ENCODE measurements around the gene KRTAP20-2. TPM values are rescaled to one million over a fixed set of nuclear protein-coding genes. Genes with fewer than 3 reads are reported as not detected.

Gene KRTAP20-2
- total and polyA plus RNA-seq, 12 donors, result not detected

- WGBS, 4 donors, result 63 to 89% (median 78%) methylated on average over 3 of the region's 3 CpGs
- Histone ChIP-seq H3K4me3 (no peak overlapping the region), H3K9me3 (replicated peaks in 1 of 3) (no peaks in the 10 kb centered on the region), H3K4me1 (replicated peaks in 1 of 2) (no peaks in the 10 kb centered on the region), H3K36me3 (replicated peaks in 1 of 2) (no peaks in the 10 kb centered on the region), H3K27me3 (no peaks in the 10 kb centered on the region), H3K27ac (no peak overlapping the region)
- DNase-seq, result no peak
- intact Hi-C loops (cut with DNase I), result no loop called here
- no peak for TF ChIP-seq CTCF (IDR thresholded peaks at IDR 0.05)
- TF ChIP-seq POLR2A (IDR thresholded peaks at IDR 0.05), result no peak
These were observed 11.6 kb upstream of the KRTAP20-2 start for GRCh38 chr21:30623362-30623761.

DNA sequence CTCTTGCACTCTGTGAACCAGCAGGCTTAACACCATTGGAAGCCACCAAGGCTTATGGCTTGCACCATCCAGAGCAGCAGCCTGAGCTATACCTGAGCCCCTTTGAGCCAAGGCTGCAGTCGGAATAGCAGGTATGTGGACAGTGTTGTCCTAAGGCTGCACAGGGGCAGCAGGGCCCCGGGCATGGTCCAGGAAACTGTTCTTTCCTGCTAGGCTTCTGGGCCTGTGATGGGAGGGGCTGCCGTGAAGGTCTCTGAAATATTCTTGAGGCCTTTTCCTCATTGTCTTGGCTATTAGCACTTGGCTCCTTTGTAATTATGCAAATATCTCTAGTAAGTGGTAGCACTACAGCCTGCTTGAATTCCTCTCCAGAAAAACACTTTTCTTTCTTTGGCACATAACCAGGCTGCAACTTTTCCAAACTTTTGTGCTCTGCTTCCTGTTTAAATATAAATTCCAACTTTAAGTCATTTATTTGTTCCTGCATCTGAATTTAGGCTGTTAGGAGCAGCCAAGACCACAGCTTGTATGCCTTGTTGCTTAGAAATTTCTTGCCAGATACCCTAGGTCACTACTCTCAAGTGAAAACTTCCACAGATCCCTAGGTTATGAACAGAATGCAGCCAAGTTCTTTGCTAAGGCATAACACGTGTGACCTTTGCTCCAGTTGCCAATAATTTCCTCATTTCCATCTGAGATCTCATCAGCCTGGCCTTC, 9.4 kb upstream of the KRTAP20-2 start:
- WGBS, 4 donors, result 66 to 89% (median 71%) methylated on average over 4 of the region's 4 CpGs
- Histone ChIP-seq H3K4me1 (replicated peaks in 1 of 2) (no peaks in the 10 kb centered on the region), H3K36me3 (replicated peaks in 1 of 2) (no peaks in the 10 kb centered on the region), H3K27ac (no peak overlapping the region), H3K9me3 (replicated peaks in 1 of 3) (no peaks in the 10 kb centered on the region), H3K4me3 (no peak overlapping the region), H3K27me3 (no peaks in the 10 kb centered on the region)
- intact Hi-C loops (cut with DNase I), result no loop called here
- TF ChIP-seq CTCF (IDR thresholded peaks at IDR 0.05), result no peak
- TF ChIP-seq POLR2A (IDR thresholded peaks at IDR 0.05), result no peak
- no peak for DNase-seq

GRCh38 chr21:30628109-30628508, 6.9 kb upstream of the KRTAP20-2 start:
- no peak for TF ChIP-seq CTCF (IDR thresholded peaks at IDR 0.05)
- no peak for TF ChIP-seq POLR2A (IDR thresholded peaks at IDR 0.05)
- no peak for DNase-seq
- Histone ChIP-seq H3K4me3 (no peak overlapping the region), H3K4me1 (replicated peaks in 1 of 2) (no peaks in the 10 kb centered on the region), H3K27me3 (no peaks in the 10 kb centered on the region), H3K9me3 (replicated peaks in 1 of 3) (no peaks in the 10 kb centered on the region), H3K36me3 (replicated peaks in 1 of 2) (no peaks in the 10 kb centered on the region), H3K27ac (no peak overlapping the region)
- WGBS, 4 donors, result 68 to 85% (median 75%) methylated on average over 4 of the region's 4 CpGs
- intact Hi-C loops (cut with DNase I), result no loop called here

DNA sequence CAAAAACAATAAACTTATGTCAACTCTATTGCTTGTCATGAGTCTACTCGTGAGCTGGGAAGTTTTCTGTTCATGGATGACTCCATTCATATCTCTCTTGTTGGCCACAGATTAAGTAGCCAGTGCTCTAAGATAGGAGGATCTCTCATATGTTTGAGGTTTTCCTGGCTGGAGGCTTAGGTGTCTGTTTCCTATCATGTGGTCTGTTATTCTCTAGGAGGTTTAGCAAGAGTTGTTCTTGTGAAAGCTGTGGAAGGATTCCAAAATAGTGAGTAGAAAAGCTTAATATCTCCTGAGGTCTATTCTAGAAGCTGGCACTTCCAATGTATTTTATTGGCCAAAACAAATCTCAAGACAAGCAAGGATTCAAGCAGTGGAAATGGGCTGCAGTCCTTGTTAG, 5.8 kb upstream of the KRTAP20-2 start:
- Histone ChIP-seq H3K27ac (no peak overlapping the region), H3K4me1 (replicated peaks in 1 of 2) (no peaks in the 10 kb centered on the region), H3K4me3 (no peak overlapping the region), H3K9me3 (replicated peaks in 1 of 3) (no peaks in the 10 kb centered on the region), H3K36me3 (replicated peaks in 1 of 2) (no peaks in the 10 kb centered on the region), H3K27me3 (no peaks in the 10 kb centered on the region)
- 30 to 55% (median 48%) methylated on average over 1 of the region's 1 CpG for WGBS, 4 donors
- TF ChIP-seq POLR2A (IDR thresholded peaks at IDR 0.05) (no peak), CTCF (IDR thresholded peaks at IDR 0.05) (no peak)
- intact Hi-C loops (cut with DNase I), result no loop called here
- DNase-seq, result no peak
